GM23338 (cell line): ENCODE results near the gene MDM4. TPM values are rescaled to one million over a fixed set of nuclear protein-coding genes. Genes with fewer than 3 reads are reported as not detected.

Source experiments
- ATAC-seq: fragments of 200-7000 bp; cut with Tn5 transposase; 3 replicates; pipeline ENCODE4 v1.9.1; 2020
- DNase-seq: peaks from one replicate; pipeline ENCODE4 v3.0.0-alpha.2; 2015; ENCODE audit warnings: low spot score
- H2AFZ ChIP-seq: fragments of 200-600 bp; sonication (generic); 2 replicates; pipeline ENCODE4 v1.8.0; 2016; ENCODE audit warnings: antibody characterized with exemption, mild to moderate bottlenecking, moderate library complexity
- H3F3A ChIP-seq: fragments of 200-600 bp; sonication (generic); replicated peaks from 2 replicates; pipeline ENCODE4 v1.8.0; 2017; ENCODE audit warnings: antibody characterized with exemption, mixed run types, low read depth
- H3K27ac ChIP-seq: fragments of 200-600 bp; sonication (generic); 2 replicates; pipeline ENCODE4 v1.6.1; 2016; ENCODE audit warnings: low read depth
- H3K27me3 ChIP-seq: fragments of 200-600 bp; sonication (generic); 2 replicates; pipeline ENCODE4 v1.8.0; 2016; ENCODE audit warnings: mild to moderate bottlenecking, mixed run types, moderate library complexity; ENCODE audit not compliant: insufficient read depth
- H3K36me3 ChIP-seq: fragments of 200-600 bp; sonication (generic); 2 replicates; pipeline ENCODE4 v1.8.0; 2016; ENCODE audit warnings: mild to moderate bottlenecking; ENCODE audit not compliant: insufficient read depth
- H3K4me1 ChIP-seq: fragments of 200-600 bp; sonication (generic); 2 replicates; pipeline ENCODE4 v1.8.0; 2016; ENCODE audit warnings: mild to moderate bottlenecking, moderate library complexity; ENCODE audit not compliant: insufficient read depth
- H3K4me2 ChIP-seq: fragments of 200-600 bp; sonication (generic); 2 replicates; pipeline ENCODE4 v1.7.1; 2017; ENCODE audit warnings: mixed run types
- H3K4me3 ChIP-seq: fragments of 200-600 bp; sonication (generic); 2 replicates; pipeline ENCODE4 v1.6.1; 2016; ENCODE audit warnings: mixed run types
- H3K79me2 ChIP-seq: fragments of 200-600 bp; sonication (generic); replicated peaks from 2 replicates; pipeline ENCODE4 v1.8.0; 2017; ENCODE audit warnings: mild to moderate bottlenecking; ENCODE audit not compliant: insufficient read depth
- H3K9me2 ChIP-seq: fragments of 200-600 bp; sonication (generic); 2 replicates; pipeline ENCODE4 v1.8.0; 2017; ENCODE audit not compliant: insufficient read depth
- H4K20me1 ChIP-seq: fragments of 200-600 bp; sonication (generic); replicated peaks from 2 replicates; pipeline ENCODE4 v1.8.0; 2017; ENCODE audit warnings: mild to moderate bottlenecking; ENCODE audit not compliant: insufficient read depth
- H3K27ac Mint-ChIP-seq: 2 replicates; pipeline ENCODE4 v1.8.0; 2020; ENCODE audit warnings: inconsistent platforms, mild to moderate bottlenecking, moderate library complexity, mixed read lengths
- H3K27me3 Mint-ChIP-seq: 3 replicates; pipeline ENCODE4 v1.8.0; 2022; ENCODE audit warnings: low read depth, mild to moderate bottlenecking, moderate library complexity, mixed read lengths, inconsistent platforms; ENCODE audit not compliant: insufficient read depth, poor library complexity
- H3K36me3 Mint-ChIP-seq: 3 replicates; pipeline ENCODE4 v1.8.0; 2021; ENCODE audit warnings: low read depth, mild to moderate bottlenecking, inconsistent platforms, moderate library complexity, mixed read lengths
- H3K4me1 Mint-ChIP-seq: 3 replicates; pipeline ENCODE4 v1.8.0; 2020; ENCODE audit warnings: mild to moderate bottlenecking, inconsistent platforms, mixed read lengths
- H3K4me3 Mint-ChIP-seq: 3 replicates; pipeline ENCODE4 v1.8.0; 2021; ENCODE audit warnings: moderate library complexity, mild to moderate bottlenecking, inconsistent platforms, mixed read lengths
- H3K9me3 Mint-ChIP-seq: 3 replicates; pipeline ENCODE4 v1.8.0; 2020; ENCODE audit warnings: moderate library complexity, mild to moderate bottlenecking, inconsistent platforms, mixed read lengths
- CREB1 ChIP-seq: fragments of 250-450 bp; sonication (Bioruptor Pico); IDR thresholded peaks from 2 replicates; pipeline ENCODE4 v1.5.0; 2020; ENCODE audit warnings: low read depth, mild to moderate bottlenecking, moderate library complexity
- EZH2 ChIP-seq: fragments of 200-600 bp; sonication (generic); IDR thresholded peaks from one replicate; pipeline ENCODE4 v1.8.0; 2017; ENCODE audit warnings: antibody characterized with exemption, mild to moderate bottlenecking, low read depth; ENCODE audit not compliant: unreplicated experiment
- EZH2phosphoT487 ChIP-seq: fragments of 200-600 bp; sonication (generic); IDR thresholded peaks from one replicate; pipeline ENCODE4 v1.8.1; 2018; ENCODE audit warnings: antibody characterized with exemption; ENCODE audit not compliant: unreplicated experiment
- JUNB ChIP-seq: IDR thresholded peaks from one replicate; pipeline ENCODE4 v1.6.1; 2016; ENCODE audit warnings: antibody characterized with exemption; ENCODE audit not compliant: unreplicated experiment
- NANOG ChIP-seq: IDR thresholded peaks from 2 replicates; pipeline ENCODE4 v1.6.1; 2016; ENCODE audit warnings: antibody characterized with exemption, borderline replicate concordance
- POLR2AphosphoS5 ChIP-seq: IDR thresholded peaks from 2 replicates; pipeline ENCODE4 v1.6.1; 2016; ENCODE audit warnings: antibody characterized with exemption, low read depth
- STAT1 ChIP-seq: IDR thresholded peaks from one replicate; pipeline ENCODE4 v1.6.1; 2016; ENCODE audit warnings: antibody characterized with exemption; ENCODE audit not compliant: unreplicated experiment
- ZNF114 ChIP-seq: fragments of 250-450 bp; sonication (Bioruptor Pico); IDR thresholded peaks from 2 replicates; pipeline ENCODE4 v1.5.0; 2020; ENCODE audit warnings: mild to moderate bottlenecking, moderate library complexity
- ZNF331 ChIP-seq: fragments of 250-450 bp; sonication (Bioruptor Pico); IDR thresholded peaks from 2 replicates; pipeline ENCODE4 v1.5.0; 2020; ENCODE audit warnings: low read depth, mild to moderate bottlenecking, moderate library complexity
- polyA plus RNA-seq: library from polyadenylated mRNA; unstranded; fragments of >200 nt; fragmentation: Nextera tagmentation; extraction: Ambion mirVana; gene quantifications from 2 replicates; pipeline ENCODE4 v1.2.1, GENCODE V29; 2016
- total RNA-seq: library from RNA; depleted of rRNA; stranded (reverse); fragments of >200 nt; shearing (Covaris generic); gene quantifications from 2 replicates; pipeline ENCODE4 v1.2.3, GENCODE V29; 2014
- TF ChIP-seq, protein P1 (sequence below), 2 experiments: fragments of 200-600 bp in 1 of 2; sonication (generic) in 1 of 2; conservative IDR thresholded peaks; 2 replicates each; pipeline versions ENCODE4 v1.5.1 to v1.6.1; 2016 to 2017; ENCODE audit warnings: antibody characterized with exemption in 2 of 2, low read depth in 2 of 2, mild to moderate bottlenecking in 2 of 2, moderate library complexity in 1 of 2
- TF ChIP-seq, protein P2 (sequence below): IDR thresholded peaks from one replicate; pipeline ENCODE4 v1.6.1; 2018; ENCODE audit warnings: antibody characterized with exemption; ENCODE audit not compliant: unreplicated experiment
- TF ChIP-seq, protein P3 (sequence below): IDR thresholded peaks from 2 replicates; pipeline ENCODE4 v1.6.1; 2016; ENCODE audit warnings: antibody characterized with exemption
- TF ChIP-seq, protein P4 (sequence below): fragments of 250-450 bp; sonication (Bioruptor Pico); IDR thresholded peaks from 2 replicates; pipeline ENCODE4 v1.5.0; 2020; ENCODE audit warnings: mild to moderate bottlenecking, moderate library complexity

Gene MDM4
- total and polyA plus RNA-seq, 2 experiments from 2014 or later = 24.8 to 56.1 TPM

DNA sequence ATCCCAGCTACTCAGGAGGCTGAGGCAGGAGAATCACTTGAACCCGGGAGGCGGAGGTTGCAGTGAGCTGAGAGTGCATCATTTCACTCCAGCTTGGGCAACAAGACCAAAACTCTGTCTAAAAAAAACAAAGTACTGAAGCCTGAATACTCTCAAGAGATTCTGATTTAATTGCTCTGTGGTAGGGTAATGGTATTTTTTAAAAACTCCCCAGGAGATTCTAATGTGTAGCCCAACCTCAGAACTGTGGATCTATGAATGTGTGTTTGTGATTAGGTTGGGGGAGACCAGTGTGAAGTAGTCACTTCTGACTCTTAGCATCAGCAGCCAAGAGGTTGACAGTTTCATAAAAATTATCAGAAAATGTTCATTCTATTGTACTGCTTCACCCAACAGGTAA lies 43.5 kb upstream of the MDM4 start:
- Histone ChIP-seq H2AFZ (no peak overlapping the region), H3K27ac (no peak overlapping the region), H4K20me1 (peaks cover 5% of the 10 kb centered on the region; the same call in 1 of the 2 replicates), H3K27me3 (no peaks in the 10 kb centered on the region), H3K36me3 (no peaks in the 10 kb centered on the region), H3F3A (no peaks in the 10 kb centered on the region), H3K79me2 (no peaks in the 10 kb centered on the region; the same call in 1 of the 2 replicates), H3K4me3 (no peak overlapping the region), H3K4me2 (no peak overlapping the region), H3K4me1 (peaks cover 10% of the 10 kb centered on the region; the same call in 1 of the 2 replicates), H3K9me2 (no peaks in the 10 kb centered on the region; the same call in 1 of the 2 replicates)
- TF ChIP-seq, protein P1, sequence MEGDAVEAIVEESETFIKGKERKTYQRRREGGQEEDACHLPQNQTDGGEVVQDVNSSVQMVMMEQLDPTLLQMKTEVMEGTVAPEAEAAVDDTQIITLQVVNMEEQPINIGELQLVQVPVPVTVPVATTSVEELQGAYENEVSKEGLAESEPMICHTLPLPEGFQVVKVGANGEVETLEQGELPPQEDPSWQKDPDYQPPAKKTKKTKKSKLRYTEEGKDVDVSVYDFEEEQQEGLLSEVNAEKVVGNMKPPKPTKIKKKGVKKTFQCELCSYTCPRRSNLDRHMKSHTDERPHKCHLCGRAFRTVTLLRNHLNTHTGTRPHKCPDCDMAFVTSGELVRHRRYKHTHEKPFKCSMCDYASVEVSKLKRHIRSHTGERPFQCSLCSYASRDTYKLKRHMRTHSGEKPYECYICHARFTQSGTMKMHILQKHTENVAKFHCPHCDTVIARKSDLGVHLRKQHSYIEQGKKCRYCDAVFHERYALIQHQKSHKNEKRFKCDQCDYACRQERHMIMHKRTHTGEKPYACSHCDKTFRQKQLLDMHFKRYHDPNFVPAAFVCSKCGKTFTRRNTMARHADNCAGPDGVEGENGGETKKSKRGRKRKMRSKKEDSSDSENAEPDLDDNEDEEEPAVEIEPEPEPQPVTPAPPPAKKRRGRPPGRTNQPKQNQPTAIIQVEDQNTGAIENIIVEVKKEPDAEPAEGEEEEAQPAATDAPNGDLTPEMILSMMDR (conservative IDR thresholded peaks at IDR 0.05; ENCODE audit: low read depth in 2 of 2) = no peak
- TF ChIP-seq ZNF331 (CRISPR knock-in tag) (no peak), EZH2phosphoT487 (no peak), JUNB (no peak), POLR2AphosphoS5 (no peak), NANOG (no peak), ZNF114 (CRISPR knock-in tag) (no peak), STAT1 (no peak), CREB1 (CRISPR knock-in tag) (no peak), EZH2 (no peak)
- TF ChIP-seq, protein P2, sequence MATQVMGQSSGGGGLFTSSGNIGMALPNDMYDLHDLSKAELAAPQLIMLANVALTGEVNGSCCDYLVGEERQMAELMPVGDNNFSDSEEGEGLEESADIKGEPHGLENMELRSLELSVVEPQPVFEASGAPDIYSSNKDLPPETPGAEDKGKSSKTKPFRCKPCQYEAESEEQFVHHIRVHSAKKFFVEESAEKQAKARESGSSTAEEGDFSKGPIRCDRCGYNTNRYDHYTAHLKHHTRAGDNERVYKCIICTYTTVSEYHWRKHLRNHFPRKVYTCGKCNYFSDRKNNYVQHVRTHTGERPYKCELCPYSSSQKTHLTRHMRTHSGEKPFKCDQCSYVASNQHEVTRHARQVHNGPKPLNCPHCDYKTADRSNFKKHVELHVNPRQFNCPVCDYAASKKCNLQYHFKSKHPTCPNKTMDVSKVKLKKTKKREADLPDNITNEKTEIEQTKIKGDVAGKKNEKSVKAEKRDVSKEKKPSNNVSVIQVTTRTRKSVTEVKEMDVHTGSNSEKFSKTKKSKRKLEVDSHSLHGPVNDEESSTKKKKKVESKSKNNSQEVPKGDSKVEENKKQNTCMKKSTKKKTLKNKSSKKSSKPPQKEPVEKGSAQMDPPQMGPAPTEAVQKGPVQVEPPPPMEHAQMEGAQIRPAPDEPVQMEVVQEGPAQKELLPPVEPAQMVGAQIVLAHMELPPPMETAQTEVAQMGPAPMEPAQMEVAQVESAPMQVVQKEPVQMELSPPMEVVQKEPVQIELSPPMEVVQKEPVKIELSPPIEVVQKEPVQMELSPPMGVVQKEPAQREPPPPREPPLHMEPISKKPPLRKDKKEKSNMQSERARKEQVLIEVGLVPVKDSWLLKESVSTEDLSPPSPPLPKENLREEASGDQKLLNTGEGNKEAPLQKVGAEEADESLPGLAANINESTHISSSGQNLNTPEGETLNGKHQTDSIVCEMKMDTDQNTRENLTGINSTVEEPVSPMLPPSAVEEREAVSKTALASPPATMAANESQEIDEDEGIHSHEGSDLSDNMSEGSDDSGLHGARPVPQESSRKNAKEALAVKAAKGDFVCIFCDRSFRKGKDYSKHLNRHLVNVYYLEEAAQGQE = no peak
- TF ChIP-seq, protein P3, sequence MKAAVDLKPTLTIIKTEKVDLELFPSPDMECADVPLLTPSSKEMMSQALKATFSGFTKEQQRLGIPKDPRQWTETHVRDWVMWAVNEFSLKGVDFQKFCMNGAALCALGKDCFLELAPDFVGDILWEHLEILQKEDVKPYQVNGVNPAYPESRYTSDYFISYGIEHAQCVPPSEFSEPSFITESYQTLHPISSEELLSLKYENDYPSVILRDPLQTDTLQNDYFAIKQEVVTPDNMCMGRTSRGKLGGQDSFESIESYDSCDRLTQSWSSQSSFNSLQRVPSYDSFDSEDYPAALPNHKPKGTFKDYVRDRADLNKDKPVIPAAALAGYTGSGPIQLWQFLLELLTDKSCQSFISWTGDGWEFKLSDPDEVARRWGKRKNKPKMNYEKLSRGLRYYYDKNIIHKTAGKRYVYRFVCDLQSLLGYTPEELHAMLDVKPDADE = no peak
- TF ChIP-seq, protein P4, sequence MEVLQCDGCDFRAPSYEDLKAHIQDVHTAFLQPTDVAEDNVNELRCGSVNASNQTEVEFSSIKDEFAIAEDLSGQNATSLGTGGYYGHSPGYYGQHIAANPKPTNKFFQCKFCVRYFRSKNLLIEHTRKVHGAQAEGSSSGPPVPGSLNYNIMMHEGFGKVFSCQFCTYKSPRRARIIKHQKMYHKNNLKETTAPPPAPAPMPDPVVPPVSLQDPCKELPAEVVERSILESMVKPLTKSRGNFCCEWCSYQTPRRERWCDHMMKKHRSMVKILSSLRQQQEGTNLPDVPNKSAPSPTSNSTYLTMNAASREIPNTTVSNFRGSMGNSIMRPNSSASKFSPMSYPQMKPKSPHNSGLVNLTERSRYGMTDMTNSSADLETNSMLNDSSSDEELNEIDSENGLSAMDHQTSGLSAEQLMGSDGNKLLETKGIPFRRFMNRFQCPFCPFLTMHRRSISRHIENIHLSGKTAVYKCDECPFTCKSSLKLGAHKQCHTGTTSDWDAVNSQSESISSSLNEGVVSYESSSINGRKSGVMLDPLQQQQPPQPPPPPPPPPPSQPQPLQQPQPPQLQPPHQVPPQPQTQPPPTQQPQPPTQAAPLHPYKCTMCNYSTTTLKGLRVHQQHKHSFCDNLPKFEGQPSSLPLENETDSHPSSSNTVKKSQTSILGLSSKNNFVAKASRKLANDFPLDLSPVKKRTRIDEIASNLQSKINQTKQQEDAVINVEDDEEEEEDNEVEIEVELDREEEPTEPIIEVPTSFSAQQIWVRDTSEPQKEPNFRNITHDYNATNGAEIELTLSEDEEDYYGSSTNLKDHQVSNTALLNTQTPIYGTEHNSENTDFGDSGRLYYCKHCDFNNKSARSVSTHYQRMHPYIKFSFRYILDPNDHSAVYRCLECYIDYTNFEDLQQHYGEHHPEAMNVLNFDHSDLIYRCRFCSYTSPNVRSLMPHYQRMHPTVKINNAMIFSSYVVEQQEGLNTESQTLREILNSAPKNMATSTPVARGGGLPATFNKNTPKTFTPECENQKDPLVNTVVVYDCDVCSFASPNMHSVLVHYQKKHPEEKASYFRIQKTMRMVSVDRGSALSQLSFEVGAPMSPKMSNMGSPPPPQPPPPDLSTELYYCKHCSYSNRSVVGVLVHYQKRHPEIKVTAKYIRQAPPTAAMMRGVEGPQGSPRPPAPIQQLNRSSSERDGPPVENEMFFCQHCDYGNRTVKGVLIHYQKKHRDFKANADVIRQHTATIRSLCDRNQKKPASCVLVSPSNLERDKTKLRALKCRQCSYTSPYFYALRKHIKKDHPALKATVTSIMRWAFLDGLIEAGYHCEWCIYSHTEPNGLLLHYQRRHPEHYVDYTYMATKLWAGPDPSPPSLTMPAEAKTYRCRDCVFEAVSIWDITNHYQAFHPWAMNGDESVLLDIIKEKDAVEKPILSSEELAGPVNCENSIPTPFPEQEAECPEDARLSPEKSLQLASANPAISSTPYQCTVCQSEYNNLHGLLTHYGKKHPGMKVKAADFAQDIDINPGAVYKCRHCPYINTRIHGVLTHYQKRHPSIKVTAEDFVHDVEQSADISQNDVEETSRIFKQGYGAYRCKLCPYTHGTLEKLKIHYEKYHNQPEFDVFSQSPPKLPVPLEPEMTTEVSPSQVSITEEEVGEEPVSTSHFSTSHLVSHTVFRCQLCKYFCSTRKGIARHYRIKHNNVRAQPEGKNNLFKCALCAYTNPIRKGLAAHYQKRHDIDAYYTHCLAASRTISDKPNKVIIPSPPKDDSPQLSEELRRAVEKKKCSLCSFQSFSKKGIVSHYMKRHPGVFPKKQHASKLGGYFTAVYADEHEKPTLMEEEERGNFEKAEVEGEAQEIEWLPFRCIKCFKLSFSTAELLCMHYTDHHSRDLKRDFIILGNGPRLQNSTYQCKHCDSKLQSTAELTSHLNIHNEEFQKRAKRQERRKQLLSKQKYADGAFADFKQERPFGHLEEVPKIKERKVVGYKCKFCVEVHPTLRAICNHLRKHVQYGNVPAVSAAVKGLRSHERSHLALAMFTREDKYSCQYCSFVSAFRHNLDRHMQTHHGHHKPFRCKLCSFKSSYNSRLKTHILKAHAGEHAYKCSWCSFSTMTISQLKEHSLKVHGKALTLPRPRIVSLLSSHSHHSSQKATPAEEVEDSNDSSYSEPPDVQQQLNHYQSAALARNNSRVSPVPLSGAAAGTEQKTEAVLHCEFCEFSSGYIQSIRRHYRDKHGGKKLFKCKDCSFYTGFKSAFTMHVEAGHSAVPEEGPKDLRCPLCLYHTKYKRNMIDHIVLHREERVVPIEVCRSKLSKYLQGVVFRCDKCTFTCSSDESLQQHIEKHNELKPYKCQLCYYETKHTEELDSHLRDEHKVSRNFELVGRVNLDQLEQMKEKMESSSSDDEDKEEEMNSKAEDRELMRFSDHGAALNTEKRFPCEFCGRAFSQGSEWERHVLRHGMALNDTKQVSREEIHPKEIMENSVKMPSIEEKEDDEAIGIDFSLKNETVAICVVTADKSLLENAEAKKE = no peak
- Mint-ChIP-seq H3K27ac (no peak overlapping the region), H3K9me3 (no peaks in the 10 kb centered on the region), H3K36me3 (peaks cover 6% of the 10 kb centered on the region), H3K4me3 (no peak overlapping the region), H3K27me3 (no peaks in the 10 kb centered on the region), H3K4me1 (peaks cover 34% of the 10 kb centered on the region)
- DNase-seq (no peak), ATAC-seq (no peak)
